ENCODE data around the gene TUBB4B.

TUBB4B gene

DNA sequence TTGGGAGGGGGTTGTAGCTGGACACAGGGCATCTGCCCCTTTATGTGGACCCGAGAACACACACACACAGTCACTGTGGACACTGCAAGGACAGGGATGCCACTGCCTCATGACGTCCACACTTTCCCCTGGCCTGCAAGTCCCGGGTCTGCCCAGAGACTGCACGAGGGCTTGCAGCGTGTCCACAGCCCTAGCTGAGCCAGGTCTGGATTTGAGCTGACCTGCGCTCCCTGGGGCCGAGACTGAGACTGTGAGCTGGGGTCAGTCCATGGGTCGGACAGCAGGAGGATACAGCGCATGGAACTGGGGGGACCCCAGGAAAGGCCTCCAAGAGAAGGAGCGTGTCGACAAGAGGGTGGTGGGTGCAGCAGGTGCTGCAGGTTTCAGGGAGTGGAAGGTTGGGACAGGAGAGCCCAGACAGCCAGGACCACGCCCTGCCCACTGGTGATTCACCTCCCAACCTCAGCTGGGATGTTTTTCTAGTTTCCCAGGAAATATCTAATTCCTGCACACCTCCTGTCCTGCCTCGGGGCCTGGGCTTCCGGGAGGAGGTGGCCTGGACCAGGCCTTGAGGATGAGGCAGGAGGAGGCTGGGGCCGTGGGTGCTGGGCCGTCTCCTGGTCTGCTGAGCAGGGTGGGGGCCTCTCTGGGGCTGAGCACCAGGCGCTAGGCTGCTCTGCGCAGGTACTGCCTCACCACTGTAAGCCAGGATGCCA lies 14.6 kb upstream of the TUBB4B start:
- DNase-seq, result no peak

DNA sequence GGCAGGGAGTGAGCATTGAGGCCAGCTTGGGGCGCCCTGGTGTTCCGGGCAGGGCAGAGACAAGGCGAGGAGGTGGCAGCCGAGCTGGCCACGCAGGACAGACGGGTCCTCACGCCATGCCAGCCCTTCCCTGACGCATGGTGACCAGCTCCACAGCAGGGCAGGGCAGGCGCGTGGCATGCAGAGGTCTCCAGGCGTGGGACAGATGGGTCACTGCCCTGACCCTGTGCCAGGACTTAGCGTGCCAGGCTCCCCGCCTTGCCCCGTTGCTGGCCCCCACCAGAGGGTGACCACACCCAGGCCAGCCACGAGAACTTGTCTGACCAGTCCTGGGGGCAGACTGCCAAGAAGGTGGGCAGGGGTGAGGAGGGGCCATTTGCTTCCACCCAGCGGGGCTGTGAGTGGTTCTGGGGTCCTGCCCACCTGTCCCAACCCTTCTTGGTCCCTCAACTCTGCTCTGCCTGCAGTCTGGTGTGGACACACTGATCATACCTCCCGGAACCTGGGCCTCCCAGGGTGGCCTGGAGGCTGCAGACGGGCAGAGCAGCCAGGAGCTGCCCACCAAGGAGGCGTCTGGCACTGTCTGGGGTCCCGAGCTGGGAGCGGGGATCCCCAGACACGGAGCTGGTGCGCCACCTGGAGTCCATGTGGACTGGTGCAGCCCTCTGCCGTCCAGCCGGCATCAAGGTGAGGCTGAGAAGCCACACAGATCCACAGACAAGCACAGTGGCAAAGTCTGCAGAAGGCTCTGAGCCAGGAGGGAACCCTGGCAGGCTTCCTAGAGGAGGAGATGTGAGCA lies 13.8 kb upstream of the TUBB4B start, which contains the start of gene RNF224:
Gene RNF224, plus strand, starts transcription at position 449 of the 799 bp plus-strand sequence. CDS start 834 bp downstream, outside the sequence.
- DNase-seq, result peak; percentile 87

DNA sequence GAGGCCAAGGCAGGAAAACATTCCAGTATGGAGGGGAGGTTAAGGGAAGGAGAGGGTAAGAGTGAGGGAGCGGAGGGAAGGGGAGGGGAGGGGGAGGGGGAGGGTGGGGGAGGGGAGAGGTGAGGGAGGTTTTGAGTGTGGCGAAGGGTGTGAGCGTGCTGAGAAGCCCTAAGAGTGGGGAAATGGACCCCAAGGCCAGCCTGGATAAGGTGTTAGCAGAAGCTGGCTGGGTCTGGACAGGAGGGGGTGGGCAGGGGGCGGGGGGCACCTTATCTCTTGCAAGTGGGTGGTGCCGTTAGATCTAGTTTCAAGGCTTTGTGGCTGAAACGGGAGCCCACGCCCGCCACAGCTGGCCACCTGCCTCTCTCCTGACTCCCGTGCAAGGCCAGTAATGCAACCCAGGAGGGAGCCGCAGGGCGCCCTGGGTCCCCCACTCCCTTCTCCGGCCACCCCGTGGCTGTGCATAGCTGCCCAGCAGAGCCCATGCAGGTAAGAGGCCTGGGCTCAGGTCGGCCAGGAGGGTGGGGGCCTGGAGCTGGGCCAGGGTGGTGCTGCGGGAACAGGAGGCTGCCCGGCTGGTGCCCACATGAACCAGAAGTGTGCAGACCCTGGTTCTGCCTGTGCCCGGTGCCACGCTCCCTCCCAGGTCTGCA lies 13.1 kb upstream of the TUBB4B start:
- DNase-seq, result no peak

DNA sequence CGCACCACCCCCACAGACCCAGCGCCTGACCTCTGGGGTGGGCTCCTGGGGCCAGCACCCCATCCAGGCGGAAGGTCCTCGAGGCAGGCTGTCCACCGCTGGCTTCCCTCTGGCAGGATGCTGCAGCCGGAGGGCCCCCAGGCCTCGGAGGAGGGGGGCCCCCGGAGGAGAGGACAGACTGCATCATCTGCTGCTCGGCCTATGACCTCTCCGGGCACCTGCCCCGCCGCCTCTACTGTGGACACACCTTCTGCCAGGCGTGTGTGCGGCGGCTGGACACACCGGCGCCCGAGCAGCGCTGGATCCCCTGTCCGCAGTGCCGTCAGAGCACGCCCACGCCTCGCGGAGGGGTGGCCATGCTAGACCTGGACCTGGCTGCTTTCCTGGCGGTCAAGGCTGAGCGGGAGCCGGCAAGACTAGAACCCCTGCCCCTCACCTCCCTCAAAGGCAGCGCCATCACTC lies 12.6 kb upstream of the TUBB4B start:
- DNase-seq, result no peak

DNA sequence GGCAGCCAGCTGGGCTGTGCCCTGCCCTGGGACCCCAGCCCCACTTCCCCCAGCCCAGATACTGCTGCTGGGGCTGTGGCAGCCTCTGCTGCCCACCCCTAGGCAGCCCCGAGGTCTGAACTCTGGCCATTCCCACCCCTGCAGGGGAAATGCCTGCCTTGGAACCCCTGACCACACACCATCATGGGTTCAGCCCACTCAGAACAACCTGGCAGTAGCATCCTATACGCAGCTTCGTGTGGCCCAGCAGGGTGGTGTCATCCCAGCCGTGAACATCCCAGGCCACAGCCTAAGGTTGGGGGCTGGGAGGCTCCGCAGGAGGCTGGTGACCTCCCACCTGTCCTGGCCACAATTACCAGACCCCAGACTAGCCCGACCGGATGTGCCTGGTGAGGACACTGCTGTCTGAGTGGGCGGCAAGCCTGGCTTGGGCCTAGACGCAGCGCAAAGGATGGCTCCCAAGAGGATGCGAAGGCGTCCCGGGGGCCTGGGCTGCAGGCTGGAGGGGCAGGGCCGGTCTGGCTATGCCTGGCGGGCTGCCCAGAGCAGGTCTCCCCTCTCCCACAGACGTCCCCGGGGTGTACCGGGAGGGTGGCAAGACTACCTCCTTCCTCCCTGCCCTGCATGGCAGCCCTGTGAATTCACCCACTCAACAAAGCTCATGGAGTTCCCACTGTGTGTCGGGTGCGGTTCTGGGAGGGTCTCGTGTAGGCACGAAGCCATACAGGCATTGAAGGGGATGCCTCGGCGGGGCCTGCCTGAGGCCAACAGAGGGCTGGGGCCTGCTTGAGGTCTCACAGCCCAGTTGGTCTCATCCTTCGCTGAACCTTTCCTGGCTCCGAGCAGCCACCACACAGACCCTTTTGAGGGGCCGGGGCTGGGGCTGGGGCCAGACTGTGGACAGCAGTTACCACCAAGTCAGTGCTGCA lies 11.9 kb upstream of the TUBB4B start:
- DNase-seq, result no peak

DNA sequence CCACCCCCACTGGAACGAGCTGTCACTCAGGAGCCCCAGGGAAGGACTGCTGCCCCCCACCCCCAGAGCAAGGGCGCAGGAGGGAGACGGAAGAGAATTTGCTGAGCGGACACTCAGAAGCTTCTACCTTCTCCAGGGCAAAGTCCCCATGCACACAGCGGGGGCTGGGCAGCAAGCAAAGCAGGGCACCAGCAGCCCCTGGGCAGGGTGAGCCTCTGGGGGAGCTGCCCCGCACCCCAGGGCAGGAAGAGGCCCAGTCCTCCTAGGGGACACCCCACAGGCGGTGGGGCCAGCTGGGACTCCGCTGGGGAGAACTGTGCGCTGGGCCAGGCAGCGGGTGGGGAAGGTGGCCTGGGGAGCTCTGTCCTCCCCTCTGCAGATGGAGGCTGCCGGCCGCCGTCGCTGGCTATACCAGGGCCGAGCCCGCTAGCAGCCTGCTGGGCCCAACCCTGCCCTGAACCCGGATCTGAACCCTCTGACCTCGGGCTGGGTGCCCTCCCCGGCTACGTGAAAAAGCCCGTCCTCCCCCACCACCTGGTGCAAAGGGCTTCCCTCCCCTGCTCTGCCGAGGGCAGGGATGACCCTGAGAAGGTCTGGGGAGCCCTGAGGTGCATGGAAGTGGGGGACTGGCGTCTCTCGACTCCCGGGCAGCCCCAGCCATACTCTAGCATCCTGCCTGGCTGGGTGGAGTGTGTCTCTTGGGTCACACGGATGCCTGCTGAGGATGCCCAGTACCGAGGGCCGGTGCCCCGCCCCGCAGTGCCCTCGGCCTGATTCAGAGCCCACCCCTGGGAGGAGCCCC lies 11.0 kb upstream of the TUBB4B start:
- DNase-seq, result no peak

DNA sequence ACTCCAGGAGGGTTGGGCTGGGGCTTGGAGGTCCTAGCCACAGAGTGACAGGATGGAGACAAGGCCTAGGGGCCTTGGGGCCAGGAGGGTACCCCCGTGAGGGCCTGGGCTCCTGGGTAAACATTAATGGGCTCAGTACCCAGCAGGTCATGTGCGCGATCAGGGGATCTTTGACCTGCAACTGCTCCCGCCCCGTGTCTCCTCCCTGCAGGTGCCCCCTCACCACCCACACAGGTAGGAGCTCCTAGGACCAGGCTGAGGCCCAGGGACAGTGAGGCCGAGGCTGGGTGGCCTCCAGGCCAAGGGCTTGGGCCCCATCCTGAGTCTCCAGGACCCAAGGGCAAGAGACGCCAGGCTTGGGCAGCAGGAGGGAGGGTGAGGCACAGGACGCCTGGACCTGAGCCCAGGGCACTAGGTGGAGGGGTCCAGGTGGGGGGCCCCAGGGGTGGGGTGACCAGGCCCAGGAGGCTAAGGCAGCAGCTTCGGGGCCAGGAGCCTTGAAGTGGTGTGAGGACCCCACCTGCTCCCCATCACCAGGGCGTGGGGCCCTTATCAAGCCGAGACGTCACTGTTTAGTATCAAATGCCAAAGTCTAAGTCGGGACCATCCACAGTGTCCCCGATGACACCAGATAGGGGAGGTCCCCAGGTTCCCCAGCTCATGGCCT lies 10.2 kb upstream of the TUBB4B start, which contains the start of gene SLC34A3:
Gene SLC34A3, plus strand, starts transcription at position 197 of the 667 bp plus-strand sequence. CDS start 802 bp downstream, outside the sequence.
- no peak for DNase-seq

DNA sequence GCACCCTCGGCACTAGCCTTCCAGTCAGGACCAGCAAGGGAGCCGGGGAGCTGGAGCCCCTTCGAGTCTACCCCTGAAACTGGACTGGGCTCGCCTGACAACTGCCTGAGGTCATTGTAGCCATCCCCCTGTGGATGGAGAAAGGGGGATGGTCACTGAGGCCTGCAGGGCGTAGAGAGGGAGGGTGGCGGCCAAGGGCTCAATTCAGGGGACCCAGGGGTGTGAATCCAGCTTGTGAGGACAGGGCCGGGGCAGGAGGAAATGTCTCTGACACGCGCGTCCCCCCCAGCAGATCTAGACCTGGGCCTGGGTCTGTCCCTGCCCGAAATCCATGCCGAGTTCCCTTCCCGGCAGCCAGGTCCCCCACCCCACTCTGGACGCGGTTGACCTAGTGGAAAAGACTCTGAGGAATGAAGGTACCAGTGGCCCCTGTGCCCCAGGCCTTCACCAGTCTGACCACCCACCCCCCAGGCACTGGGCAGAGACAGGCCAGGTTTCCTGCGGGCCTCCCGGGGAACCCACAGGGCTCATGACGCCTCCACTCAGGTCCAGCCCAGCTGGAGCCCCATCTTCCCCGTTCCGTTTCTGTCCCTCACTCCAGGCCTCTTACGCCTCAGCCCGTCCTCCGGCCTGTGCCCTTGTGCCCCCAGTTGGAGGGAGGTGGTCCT lies 9.6 kb upstream of the TUBB4B start:
- no peak for DNase-seq

DNA sequence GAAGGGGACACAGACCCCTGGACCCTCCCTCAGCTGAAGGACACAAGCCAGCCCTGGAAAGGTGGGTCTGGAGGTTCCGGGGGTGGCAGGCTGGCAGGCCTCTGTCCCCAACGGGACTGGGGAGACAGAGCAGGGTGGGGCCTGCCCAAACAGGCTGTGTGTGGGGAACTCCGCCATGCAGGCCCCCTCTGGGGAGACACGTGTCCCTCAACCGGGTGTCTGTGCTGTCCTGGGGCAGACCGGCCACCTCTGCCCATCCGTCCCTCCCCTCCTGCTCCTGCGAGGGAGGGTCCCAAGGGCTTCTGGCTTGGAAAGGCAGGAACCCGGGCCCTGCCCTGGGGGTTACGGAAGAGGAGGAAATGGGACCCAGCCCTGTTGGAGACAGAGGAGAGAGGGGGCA lies 9.0 kb upstream of the TUBB4B start:
- no peak for DNase-seq

DNA sequence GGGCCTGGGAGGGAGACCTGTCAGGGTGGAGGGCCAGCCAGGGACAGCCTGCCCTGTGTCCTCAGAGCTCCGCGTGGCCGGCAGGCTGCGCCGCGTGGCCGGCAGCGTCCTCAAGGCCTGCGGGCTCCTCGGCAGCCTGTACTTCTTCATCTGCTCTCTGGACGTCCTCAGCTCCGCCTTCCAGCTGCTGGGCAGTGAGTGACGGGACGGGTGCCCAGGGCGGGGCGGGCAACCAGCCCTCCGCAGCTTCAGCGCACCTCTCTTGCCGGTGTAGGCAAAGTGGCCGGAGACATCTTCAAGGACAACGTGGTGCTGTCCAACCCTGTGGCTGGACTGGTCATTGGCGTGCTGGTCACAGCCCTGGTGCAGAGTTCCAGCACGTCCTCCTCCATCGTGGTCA lies 8.6 kb upstream of the TUBB4B start:
- DNase-seq, result no peak

DNA sequence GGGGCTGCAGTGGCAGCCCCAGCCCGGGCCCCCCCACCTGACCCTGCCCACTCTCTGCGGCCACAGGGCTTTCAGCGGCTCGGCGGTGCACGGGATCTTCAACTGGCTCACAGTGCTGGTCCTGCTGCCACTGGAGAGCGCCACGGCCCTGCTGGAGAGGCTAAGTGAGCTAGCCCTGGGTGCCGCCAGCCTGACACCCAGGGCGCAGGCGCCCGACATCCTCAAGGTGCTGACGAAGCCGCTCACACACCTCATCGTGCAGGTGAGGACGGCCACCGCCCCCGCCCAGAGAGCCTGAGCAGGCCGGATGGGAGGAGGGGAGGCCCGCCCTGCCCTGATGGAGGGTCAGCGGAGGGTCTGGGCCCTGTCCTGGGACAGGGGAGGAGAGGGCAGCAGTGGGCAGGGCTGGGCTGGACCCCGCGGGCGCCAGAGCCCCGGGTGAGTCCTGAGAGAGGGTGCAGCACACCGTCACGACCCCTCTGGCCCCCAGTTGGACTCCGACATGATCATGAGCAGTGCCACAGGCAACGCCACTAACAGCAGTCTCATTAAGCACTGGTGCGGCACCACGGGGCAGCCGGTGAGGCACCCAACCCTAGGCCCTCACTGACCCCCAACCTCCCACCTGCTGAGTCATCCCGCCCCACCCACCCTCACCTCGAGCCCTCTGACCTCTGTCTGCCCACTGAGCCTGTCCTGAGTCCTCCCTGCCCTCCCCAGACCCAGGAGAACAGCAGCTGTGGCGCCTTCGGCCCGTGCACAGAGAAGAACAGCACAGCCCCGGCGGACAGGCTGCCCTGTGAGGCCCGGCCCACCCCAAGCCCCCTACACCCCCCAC lies 7.7 kb upstream of the TUBB4B start:
- DNase-seq, result no peak

DNA sequence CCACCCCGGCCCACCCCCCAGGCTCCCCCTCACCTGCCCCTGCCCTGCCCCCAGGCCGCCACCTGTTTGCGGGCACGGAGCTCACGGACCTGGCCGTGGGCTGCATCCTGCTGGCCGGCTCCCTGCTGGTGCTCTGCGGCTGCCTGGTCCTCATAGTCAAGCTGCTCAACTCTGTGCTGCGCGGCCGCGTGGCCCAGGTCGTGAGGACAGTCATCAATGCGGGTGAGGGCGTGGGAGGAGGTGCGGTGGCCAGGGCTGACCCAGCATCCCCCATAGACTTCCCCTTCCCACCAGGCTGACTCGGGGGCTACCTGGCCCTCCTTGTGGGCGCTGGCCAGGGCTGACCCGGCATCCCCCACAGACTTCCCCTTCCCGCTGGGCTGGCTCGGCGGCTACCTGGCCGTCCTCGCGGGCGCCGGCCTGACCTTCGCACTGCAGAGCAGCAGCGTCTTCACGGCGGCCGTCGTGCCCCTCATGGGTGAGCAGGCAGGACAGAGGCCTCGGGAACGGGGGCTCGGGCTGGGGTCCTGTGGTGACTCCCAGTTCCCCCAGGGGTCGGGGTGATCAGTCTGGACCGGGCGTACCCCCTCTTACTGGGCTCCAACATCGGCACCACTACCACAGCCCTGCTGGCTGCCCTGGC lies 6.9 kb upstream of the TUBB4B start:
- DNase-seq, result no peak

DNA sequence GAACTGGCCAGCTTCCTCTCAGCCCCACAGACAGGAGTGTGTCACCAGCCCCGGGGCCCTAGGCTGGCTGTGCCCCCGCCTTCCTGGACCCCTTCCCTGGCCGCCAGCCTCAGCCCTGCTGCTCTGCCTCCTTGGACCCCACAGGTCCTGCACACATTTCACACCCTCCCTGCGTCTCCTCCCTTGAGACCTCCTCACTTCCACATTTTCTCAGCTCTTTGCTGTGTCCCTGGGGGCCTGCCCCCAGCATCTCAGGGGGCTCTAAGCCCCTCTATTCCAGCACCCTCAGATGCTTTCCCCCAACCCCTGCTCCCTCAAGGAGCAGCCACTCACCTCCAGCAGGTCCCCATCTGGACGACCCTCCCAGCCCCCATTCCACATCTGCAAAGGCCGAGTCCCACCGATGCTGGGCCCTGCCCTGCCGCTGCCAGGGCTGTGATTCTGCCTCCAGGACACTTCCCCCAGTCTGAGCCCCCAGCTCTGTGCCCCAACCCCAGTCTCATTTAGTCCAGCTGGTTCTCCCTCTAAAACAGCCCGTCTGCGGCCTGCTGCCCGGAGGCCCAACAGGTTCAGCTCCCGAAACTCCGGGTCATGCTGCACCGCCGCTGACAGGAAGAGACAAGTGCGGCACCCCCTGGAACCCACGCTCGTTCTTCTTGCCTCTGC lies 6.2 kb upstream of the TUBB4B start:
- DNase-seq, result no peak

DNA sequence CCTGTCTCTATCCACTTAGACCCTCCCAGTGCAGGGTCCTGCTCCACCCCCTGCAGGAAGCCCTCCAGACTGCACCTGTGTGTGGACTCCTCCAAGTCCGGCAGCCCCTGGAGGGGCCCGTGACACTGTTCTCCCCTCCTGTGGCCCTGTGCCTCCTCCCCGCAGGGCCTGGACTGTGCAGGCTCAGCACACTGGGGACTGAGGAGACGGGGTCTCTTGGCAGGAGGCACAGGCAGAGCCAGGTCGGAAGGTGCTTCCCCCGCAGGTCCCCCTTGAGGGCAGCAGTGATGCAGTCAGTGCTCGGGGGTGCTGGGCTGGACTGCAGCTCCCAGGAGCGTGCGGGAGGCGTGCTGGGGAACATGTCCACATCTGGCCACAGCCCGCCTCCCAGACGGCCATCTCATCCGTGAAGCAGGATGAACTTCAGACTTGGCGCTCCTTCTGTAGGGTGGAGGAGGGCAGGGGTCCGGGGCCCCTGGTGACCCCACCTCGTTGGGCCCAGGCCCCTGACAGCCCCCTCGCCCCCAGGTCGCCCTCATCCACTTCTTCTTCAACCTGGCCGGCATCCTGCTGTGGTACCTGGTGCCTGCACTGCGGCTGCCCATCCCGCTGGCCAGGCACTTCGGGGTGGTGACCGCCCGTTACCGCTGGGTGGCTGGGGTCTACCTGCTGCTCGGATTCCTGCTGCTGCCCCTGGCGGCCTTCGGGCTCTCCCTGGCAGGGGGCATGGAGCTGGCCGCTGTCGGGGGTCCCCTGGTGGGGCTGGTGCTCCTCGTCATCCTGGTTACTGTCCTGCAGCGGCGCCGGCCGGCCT lies 5.5 kb upstream of the TUBB4B start:
- DNase-seq, result no peak

DNA sequence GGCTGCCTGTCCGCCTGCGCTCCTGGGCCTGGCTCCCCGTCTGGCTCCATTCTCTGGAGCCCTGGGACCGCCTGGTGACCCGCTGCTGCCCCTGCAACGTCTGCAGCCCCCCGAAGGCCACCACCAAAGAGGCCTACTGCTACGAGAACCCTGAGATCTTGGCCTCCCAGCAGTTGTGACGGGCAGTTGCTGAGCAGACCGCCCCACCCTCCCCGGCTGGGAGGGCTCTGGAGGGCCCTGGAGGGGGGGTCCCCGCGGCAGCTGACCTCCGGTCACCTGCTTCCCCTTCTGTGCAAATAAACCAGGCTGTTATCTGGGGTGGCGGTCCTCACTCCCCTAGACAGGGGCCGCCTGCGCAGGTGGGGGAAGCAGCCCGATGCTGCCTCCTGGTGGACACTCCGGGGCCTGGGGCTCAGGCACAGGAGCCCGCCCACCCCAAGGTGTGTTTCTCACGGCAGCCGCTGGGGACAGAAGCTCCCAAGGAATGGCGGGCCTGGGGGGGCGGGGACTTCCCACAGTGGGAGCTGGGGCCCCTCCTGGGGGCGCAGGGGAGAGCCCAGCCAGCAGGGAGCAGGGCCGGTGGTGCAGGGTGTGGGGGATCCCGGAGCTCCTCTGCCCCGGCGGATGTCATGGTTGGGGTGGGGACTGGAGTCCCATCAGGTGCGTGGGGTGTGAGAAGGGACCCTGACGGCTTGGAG lies 4.7 kb upstream of the TUBB4B start:
- peak; percentile 92 for DNase-seq

DNA sequence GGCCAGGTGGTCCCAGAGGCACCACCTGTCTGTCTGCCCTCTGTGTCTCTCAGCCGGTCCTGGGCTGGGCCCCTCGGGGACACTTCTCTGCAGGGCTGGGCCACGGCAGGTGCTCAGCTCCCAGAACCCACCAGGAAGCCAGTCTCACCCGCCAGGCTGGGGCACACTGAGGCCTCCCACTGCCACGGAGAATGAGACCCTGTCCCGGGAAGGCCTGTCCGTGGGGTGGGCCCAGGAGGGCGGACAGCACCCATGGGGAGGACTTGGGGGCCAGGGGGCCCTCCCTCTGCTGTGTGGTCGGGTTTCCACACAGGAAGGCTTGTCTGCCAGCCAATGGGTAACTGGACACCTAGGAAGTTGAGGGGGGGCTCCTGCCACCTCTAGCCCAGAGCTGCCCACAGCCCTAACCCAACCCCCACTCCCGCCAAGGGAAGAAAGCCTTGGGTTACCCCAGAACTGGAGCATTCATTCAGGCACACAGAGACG lies 4.1 kb upstream of the TUBB4B start:
- no peak for DNase-seq

Measured in CD4-positive, alpha-beta T cell treated with Interleukin-10 for 1 hour (primary cell).